HepG2 (cell line): ENCODE measurements around the gene TSC1. TPM values are rescaled to one million over a fixed set of nuclear protein-coding genes. Genes with fewer than 3 reads are reported as not detected.

Experiments
- ATAC-seq: fragments of 200-7000 bp; cut with Tn5 transposase; 3 replicates; pipeline ENCODE4 v1.9.1; 2020; ENCODE audit warnings: mild to moderate bottlenecking, moderate library complexity
- BruUV-seq: library from RNA; stranded (reverse); fragments of 400-500 nt; replicated peaks from 2 replicates; lab custom pipeline; 2021; lab: Mats Ljungman, UMichigan
- CTCF ChIA-PET: fragments of 300-600 bp; formaldehyde crosslinking; extraction: SDS; loops from one replicate; lab custom pipeline; 2021; ENCODE audit warnings: low total read pairs, inconsistent platforms, low intra/inter-chr PET ratio; lab: Yijun Ruan, JAX
- POLR2A ChIA-PET: fragments of 350-600 bp; sonication (Branson Sonifier 250); formaldehyde crosslinking; loops from one replicate; lab custom pipeline; 2020; ENCODE audit warnings: antibody characterized with exemption, inconsistent platforms; lab: Yijun Ruan, JAX
- DNase-seq: peaks from one replicate; pipeline ENCODE4 v3.0.0-alpha.2; 2015; ENCODE audit warnings: low spot score
- FAIRE-seq: peaks from 3 replicates; lab custom pipeline; 2011; peaks lifted over from hg19 to GRCh38; lab: Jason Lieb, UNC
- H2AFZ ChIP-seq: one replicate; pipeline ENCODE4 v1.6.1; 2011; ENCODE audit warnings: low read length, inconsistent platforms
- H3K27ac ChIP-seq: fragments of 300-600 bp; 3 replicates; pipeline ENCODE4 v1.8.0; 2011; ENCODE audit warnings: mixed run types, mild to moderate bottlenecking, mixed read lengths, low read length, inconsistent platforms; ENCODE audit not compliant: insufficient read depth; ENCODE audit errors: extremely low read length
- H3K27me3 ChIP-seq, 2 experiments: fragments of 200-600 bp in 1 of 2; 2 replicates in 1 of 2; 3 replicates in 1 of 2; pipeline versions ENCODE4 v1.6.0 to v1.8.0; 2011; ENCODE audit warnings: low read length in 2 of 2, mild to moderate bottlenecking in 2 of 2, moderate library complexity in 2 of 2, inconsistent platforms in 1 of 2; ENCODE audit not compliant: insufficient read depth in 2 of 2, control insufficient read depth in 1 of 2
- H3K36me3 ChIP-seq, 2 experiments: fragments of 200-600 bp in 1 of 2; replicated peaks in 1 of 2; 2 replicates in 1 of 2; 3 replicates in 1 of 2; pipeline versions ENCODE4 v1.5.1 to v1.8.0; 2011; ENCODE audit warnings: low read length in 2 of 2, inconsistent platforms in 1 of 2; ENCODE audit not compliant: insufficient read depth in 2 of 2, control insufficient read depth in 1 of 2
- H3K4me1 ChIP-seq: 2 replicates; pipeline ENCODE4 v1.5.1; 2012; ENCODE audit warnings: low read length, inconsistent platforms; ENCODE audit not compliant: insufficient read depth
- H3K4me2 ChIP-seq: 2 replicates; pipeline ENCODE4 v1.6.0; 2011; ENCODE audit warnings: low read depth, low read length, inconsistent platforms
- H3K4me3 ChIP-seq, 3 experiments: fragments of 200-600 bp in 1 of 3; sonication (generic), shearing (Covaris generic) in 1 of 3; replicated peaks in 1 of 3; 2 replicates each; pipeline ENCODE4 v1.5.1; 2011 to 2016; ENCODE audit warnings: low read length in 3 of 3, inconsistent platforms in 2 of 3, low read depth in 2 of 3, mild to moderate bottlenecking in 2 of 3, control low read depth in 1 of 3, mixed read lengths in 1 of 3; ENCODE audit not compliant: insufficient read depth in 1 of 3
- H3K79me2 ChIP-seq: one replicate; pipeline ENCODE4 v1.6.1; 2011; ENCODE audit warnings: low read length, inconsistent platforms; ENCODE audit not compliant: insufficient read depth
- H3K9ac ChIP-seq: 2 replicates; pipeline ENCODE4 v1.6.0; 2011; ENCODE audit warnings: mild to moderate bottlenecking, low read depth, low read length, inconsistent platforms; ENCODE audit not compliant: insufficient read depth
- H3K9me3 ChIP-seq: 2 replicates; pipeline ENCODE4 v1.5.1; 2012; ENCODE audit warnings: mild to moderate bottlenecking, low read length
- H4K20me1 ChIP-seq: 2 replicates; pipeline ENCODE4 v1.6.0; 2011; ENCODE audit warnings: inconsistent platforms, mild to moderate bottlenecking, low read length, moderate library complexity; ENCODE audit not compliant: insufficient read depth
- DZIP1 ChIP-seq: sonication (generic); formaldehyde crosslinking; IDR thresholded peaks from 2 replicates; pipeline ENCODE4 v1.5.0; 2020; ENCODE audit warnings: mild to moderate bottlenecking, missing genetic modification reagents
- GMEB2 ChIP-seq: IDR thresholded peaks from 2 replicates; pipeline ENCODE4 v1.6.1; 2016; ENCODE audit warnings: missing biosample characterization, missing genetic modification reagents, low read depth
- HIVEP1 ChIP-seq: sonication (generic); formaldehyde crosslinking; IDR thresholded peaks from 2 replicates; pipeline ENCODE4 v1.4.0; 2020; ENCODE audit warnings: mild to moderate bottlenecking, missing genetic modification reagents
- HOMEZ ChIP-seq: IDR thresholded peaks from 2 replicates; pipeline ENCODE4 v1.6.1; 2016; ENCODE audit warnings: low read depth
- HOXA3 ChIP-seq: sonication (generic); formaldehyde crosslinking; IDR thresholded peaks from 2 replicates; pipeline ENCODE4 v1.5.0; 2020; ENCODE audit warnings: missing genetic modification reagents
- MTERF4 ChIP-seq: sonication (generic); formaldehyde crosslinking; IDR thresholded peaks from 2 replicates; pipeline ENCODE4 v1.8.0; 2023; ENCODE audit warnings: mild to moderate bottlenecking, missing genetic modification reagents
- NFE2L2 ChIP-seq: fragments of 150-350 bp; IDR thresholded peaks from 2 replicates; pipeline ENCODE4 v1.6.1; 2014; ENCODE audit warnings: low read length
- RAD21 ChIP-seq: fragments of 450-650 bp; formaldehyde crosslinking; IDR thresholded peaks from 2 replicates; pipeline ENCODE4 v1.5.0; 2020; ENCODE audit warnings: mild to moderate bottlenecking
- RFXAP ChIP-seq: sonication (generic); formaldehyde crosslinking; IDR thresholded peaks from 2 replicates; pipeline ENCODE4 v1.4.0; 2020; ENCODE audit warnings: missing genetic modification reagents, borderline replicate concordance
- SNAPC2 ChIP-seq: sonication (generic); formaldehyde crosslinking; IDR thresholded peaks from 2 replicates; pipeline ENCODE4 v1.8.1; 2022; ENCODE audit warnings: mild to moderate bottlenecking, missing genetic modification reagents
- SP2 ChIP-seq: sonication (generic); formaldehyde crosslinking; IDR thresholded peaks from 2 replicates; pipeline ENCODE4 v1.5.1; 2020; ENCODE audit warnings: mild to moderate bottlenecking, missing genetic modification reagents
- TFDP1 ChIP-seq: IDR thresholded peaks from 2 replicates; pipeline ENCODE4 v1.6.1; 2016; ENCODE audit warnings: missing compliant biosample characterization, missing genetic modification reagents, borderline replicate concordance
- ZFP36L1 ChIP-seq: sonication (generic); formaldehyde crosslinking; IDR thresholded peaks from 2 replicates; pipeline ENCODE4 v1.8.0; 2022; ENCODE audit warnings: mild to moderate bottlenecking, missing genetic modification reagents, moderate library complexity
- ZNF180 ChIP-seq: sonication (generic); formaldehyde crosslinking; IDR thresholded peaks from 2 replicates; pipeline ENCODE4 v1.4.0; 2020; ENCODE audit warnings: low read depth, missing genetic modification reagents, borderline replicate concordance
- ZNF563 ChIP-seq: sonication (generic); formaldehyde crosslinking; IDR thresholded peaks from 2 replicates; pipeline ENCODE4 v1.8.0; 2022; ENCODE audit warnings: mild to moderate bottlenecking, moderate library complexity, missing genetic modification reagents
- ZSCAN30 ChIP-seq: sonication (generic); formaldehyde crosslinking; IDR thresholded peaks from 2 replicates; pipeline ENCODE4 v1.5.0; 2020; ENCODE audit warnings: mild to moderate bottlenecking, missing genetic modification reagents
- WGBS: methylation state at CpG from one replicate; pipeline ENCODE4 v1.1.6; 2017; ENCODE audit warnings: low lambda C conversion rate; 5-methylcytosine and 5-hydroxymethylcytosine counted together
- in situ Hi-C: cut with HindIII; loops from 2 replicates; pipeline ENCODE4 v1.10.0; 2017; ENCODE audit warnings: low pct_unique_long_range_greater_than_20kb; ENCODE audit not compliant: extremely low pct_ligation_motif_present
- intact Hi-C: fragments of 100-400 bp; cut with micrococcal nuclease; formaldehyde crosslinking; loops from one replicate; pipeline ENCODE4 v1.10.0; 2022; ENCODE audit not compliant: unreplicated experiment
- polyA plus RNA-seq, 8 experiments: library from polyadenylated mRNA; depleted of rRNA in 3 of 8; stranded (reverse) in 7 of 8; unstranded in 1 of 8; fragments of >200 nt; fragmentation: Illumina TruSeq in 4 of 8; extraction: Trizol in 4 of 8; gene quantifications; 2 replicates each; pipeline versions ENCODE4 v1.2.1 to v1.2.3, GENCODE V29; 2011 to 2016; ENCODE audit warnings: low read depth in 4 of 8, missing spikeins in 1 of 8, mixed read lengths in 1 of 8; ENCODE audit not compliant: insufficient read depth in 1 of 8
- total RNA-seq, 5 experiments: library from RNA; depleted of rRNA; stranded (reverse); fragments of >200 nt; fragmentation: Illumina TruSeq; extraction: Trizol; gene quantifications; 2 replicates each; pipeline ENCODE4 v1.2.3, GENCODE V29; 2016; ENCODE audit warnings: low read depth in 1 of 5

The TSC1 gene
- total and polyA plus RNA-seq, 2 of the 13 experiments (the other 11 are each of a cell fraction or from before 2014, with no cell fraction given) = 31.6 to 66.1 TPM

- BruUV-seq = no TSS peak
- peaks cover 1 to 7% of the 10 kb centered on the region in 2 experiments; a peak in 2 of 5 replicates for H3K27me3 ChIP-seq
- no peaks in the 10 kb centered on the region for H3K4me1 ChIP-seq
- in situ Hi-C loops (no loop called here), intact Hi-C loops (no loop called here)
- H3K27ac ChIP-seq = no peak overlapping the region
- H3K36me3 ChIP-seq = no peaks in the 10 kb centered on the region
- no peak for FAIRE-seq
- no peak overlapping the region for H3K4me3 ChIP-seq
- no peak overlapping the region for H3K9ac ChIP-seq
- ATAC-seq = no peak
- DNase-seq = no peak
- no peaks in the 10 kb centered on the region for H4K20me1 ChIP-seq
- H2AFZ ChIP-seq = no peak overlapping the region
- H3K9me3 ChIP-seq = no peaks in the 10 kb centered on the region
- 46% methylated on average over 5 of the region's 7 CpGs for WGBS
- no peak overlapping the region for H3K4me2 ChIP-seq
- POLR2A ChIA-PET = no interaction called here
- CTCF ChIA-PET = no interaction called here
- no peaks in the 10 kb centered on the region for H3K79me2 ChIP-seq
- TF ChIP-seq ZSCAN30 (CRISPR knock-in tag) (no peak), HOXA3 (no peak), HIVEP1 (CRISPR knock-in tag) (no peak), ZNF563 (CRISPR knock-in tag) (no peak), NFE2L2 (no peak), SNAPC2 (CRISPR knock-in tag) (no peak), ZFP36L1 (CRISPR knock-in tag) (no peak), RAD21 (CRISPR knock-in tag) (no peak), MTERF4 (CRISPR knock-in tag) (no peak), GMEB2 (CRISPR knock-in tag) (no peak), DZIP1 (CRISPR knock-in tag) (no peak), RFXAP (CRISPR knock-in tag) (no peak), ZNF180 (CRISPR knock-in tag) (no peak), SP2 (CRISPR knock-in tag) (no peak), HOMEZ (CRISPR knock-in tag) (no peak), TFDP1 (CRISPR knock-in tag) (no peak)
These were observed 85.7 kb downstream of the TSC1 start for GRCh38 chr9:132858751-132859150.
